ENCODE results near the gene RABEP2. TPM values are rescaled to one million over a fixed set of nuclear protein-coding genes. Genes with fewer than 3 reads are reported as not detected.

RABEP2 gene
- total and polyA plus RNA-seq, 9 of the 15 experiments (the other 6 are each of a cell fraction or from before 2014, with no cell fraction given) = 0.15 to 13.4 (median 3.5) TPM

DNA sequence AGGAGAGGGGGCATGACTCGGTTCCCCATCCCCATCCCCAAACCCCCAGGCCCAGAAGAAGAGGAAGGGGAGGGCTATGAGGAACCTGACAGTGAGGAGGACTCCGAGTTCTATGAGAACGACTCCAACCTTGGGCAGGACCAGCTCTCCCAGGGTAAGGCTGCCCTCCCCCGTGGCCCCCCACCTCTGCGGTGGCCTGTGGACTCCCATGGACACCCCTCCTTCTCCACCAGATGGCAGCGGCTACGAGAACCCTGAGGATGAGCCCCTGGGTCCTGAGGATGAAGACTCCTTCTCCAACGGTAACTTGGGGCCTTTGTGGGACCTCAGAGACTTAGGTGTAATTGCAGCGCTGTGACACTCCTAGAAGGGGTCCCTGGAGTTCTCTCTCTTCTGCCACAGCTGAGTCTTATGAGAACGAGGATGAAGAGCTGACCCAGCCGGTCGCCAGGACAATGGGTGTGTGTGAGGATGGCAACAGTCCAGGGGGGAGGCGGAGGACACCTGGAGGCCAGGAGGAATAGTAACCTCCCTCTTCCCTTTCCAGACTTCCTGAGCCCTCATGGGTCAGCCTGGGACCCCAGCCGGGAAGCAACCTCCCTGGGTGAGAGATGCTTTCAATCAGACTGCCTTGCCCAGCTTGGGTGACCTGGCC, 12.3 kb upstream of the RABEP2 start:
- Histone ChIP-seq H3K4me1 (replicated peaks in 1 of 2; ENCODE audit: control insufficient read depth in 2 of 2, insufficient read depth in 2 of 2, low read length in 2 of 2) (peaks cover 8 to 44% of the 10 kb centered on the region in 2 experiments; a peak in 4 of 5 replicates), H3K79me2 (ENCODE audit: control insufficient read depth, insufficient read depth, low read length) (peaks cover 9% of the 10 kb centered on the region), H3K9ac (ENCODE audit: insufficient read depth in 1 of 2, low read depth in 2 of 2, low read length in 2 of 2) (peak overlapping the region in 1 of 2 experiments; percentile 72; a peak in 3 of 4 replicates), H3K9me1 (ENCODE audit: control insufficient read depth, insufficient read depth, low read length) (no peaks in the 10 kb centered on the region), H3K36me3 (ENCODE audit: control insufficient read depth, insufficient read depth, low read length) (no peaks in the 10 kb centered on the region), H3K27ac (ENCODE audit: extremely low read depth, low read depth, low read length) (no peak overlapping the region), H3K9me3 (replicated peaks; ENCODE audit: control insufficient read depth, insufficient read depth, low read depth, low read length) (no peaks in the 10 kb centered on the region), H3K27me3 (ENCODE audit: control insufficient read depth in 2 of 2, insufficient read depth in 2 of 2, low read length in 2 of 2) (no peaks in the 10 kb centered on the region), H3K4me2 (ENCODE audit: insufficient read depth, low read length) (no peak overlapping the region), H3K4me3 (no peak overlapping the region), H2AFZ (ENCODE audit: low read depth, low read length) (peak overlapping the region; percentile 89), H4K20me1 (replicated peaks; ENCODE audit: control insufficient read depth, insufficient read depth, low read length) (no peaks in the 10 kb centered on the region)
- ChIA-PET CTCF (ENCODE audit: low intra/inter-chr PET ratio) (interaction anchor here (1.4 kb wide), 1 partner anchor 8 kb away, joined by 4 read pairs; no protein-coding TSS in a partner anchor), POLR2A (interaction anchor here (1.2 kb wide), 1 partner anchor 97 kb away, joined by 4 read pairs; no protein-coding TSS in a partner anchor)
- WGBS (ENCODE audit: insufficient coverage, low coverage, missing lambda C conversion rate) = 62% methylated on average over 12 of the region's 14 CpGs
- no TSS peak for BruUV-seq (replicated peaks)
- FAIRE-seq = no peak
- DNase-seq (ENCODE audit: extremely low read depth in 1 of 4, low spot score in 3 of 4) = no peak
- in situ Hi-C loops (cut with MboI) (loop anchor here (25.0 kb wide), 1 partner anchor 500 kb away; no protein-coding TSS in a partner anchor), intact Hi-C loops (cut with micrococcal nuclease) (loop anchor here (5.0 kb wide), 1 partner anchor 55 kb away; no protein-coding TSS in a partner anchor)
- TF ChIP-seq ATF1 (CRISPR knock-in tag; IDR thresholded peaks at IDR 0.05) (no peak), ATF1 (tag; IDR thresholded peaks at IDR 0.05) (no peak), DMBX1 (CRISPR knock-in tag; IDR thresholded peaks at IDR 0.05; ENCODE audit: borderline replicate concordance) (no peak), FOXP1 (CRISPR knock-in tag; IDR thresholded peaks at IDR 0.05) (no peak)
- TF ChIP-seq, protein P1, sequence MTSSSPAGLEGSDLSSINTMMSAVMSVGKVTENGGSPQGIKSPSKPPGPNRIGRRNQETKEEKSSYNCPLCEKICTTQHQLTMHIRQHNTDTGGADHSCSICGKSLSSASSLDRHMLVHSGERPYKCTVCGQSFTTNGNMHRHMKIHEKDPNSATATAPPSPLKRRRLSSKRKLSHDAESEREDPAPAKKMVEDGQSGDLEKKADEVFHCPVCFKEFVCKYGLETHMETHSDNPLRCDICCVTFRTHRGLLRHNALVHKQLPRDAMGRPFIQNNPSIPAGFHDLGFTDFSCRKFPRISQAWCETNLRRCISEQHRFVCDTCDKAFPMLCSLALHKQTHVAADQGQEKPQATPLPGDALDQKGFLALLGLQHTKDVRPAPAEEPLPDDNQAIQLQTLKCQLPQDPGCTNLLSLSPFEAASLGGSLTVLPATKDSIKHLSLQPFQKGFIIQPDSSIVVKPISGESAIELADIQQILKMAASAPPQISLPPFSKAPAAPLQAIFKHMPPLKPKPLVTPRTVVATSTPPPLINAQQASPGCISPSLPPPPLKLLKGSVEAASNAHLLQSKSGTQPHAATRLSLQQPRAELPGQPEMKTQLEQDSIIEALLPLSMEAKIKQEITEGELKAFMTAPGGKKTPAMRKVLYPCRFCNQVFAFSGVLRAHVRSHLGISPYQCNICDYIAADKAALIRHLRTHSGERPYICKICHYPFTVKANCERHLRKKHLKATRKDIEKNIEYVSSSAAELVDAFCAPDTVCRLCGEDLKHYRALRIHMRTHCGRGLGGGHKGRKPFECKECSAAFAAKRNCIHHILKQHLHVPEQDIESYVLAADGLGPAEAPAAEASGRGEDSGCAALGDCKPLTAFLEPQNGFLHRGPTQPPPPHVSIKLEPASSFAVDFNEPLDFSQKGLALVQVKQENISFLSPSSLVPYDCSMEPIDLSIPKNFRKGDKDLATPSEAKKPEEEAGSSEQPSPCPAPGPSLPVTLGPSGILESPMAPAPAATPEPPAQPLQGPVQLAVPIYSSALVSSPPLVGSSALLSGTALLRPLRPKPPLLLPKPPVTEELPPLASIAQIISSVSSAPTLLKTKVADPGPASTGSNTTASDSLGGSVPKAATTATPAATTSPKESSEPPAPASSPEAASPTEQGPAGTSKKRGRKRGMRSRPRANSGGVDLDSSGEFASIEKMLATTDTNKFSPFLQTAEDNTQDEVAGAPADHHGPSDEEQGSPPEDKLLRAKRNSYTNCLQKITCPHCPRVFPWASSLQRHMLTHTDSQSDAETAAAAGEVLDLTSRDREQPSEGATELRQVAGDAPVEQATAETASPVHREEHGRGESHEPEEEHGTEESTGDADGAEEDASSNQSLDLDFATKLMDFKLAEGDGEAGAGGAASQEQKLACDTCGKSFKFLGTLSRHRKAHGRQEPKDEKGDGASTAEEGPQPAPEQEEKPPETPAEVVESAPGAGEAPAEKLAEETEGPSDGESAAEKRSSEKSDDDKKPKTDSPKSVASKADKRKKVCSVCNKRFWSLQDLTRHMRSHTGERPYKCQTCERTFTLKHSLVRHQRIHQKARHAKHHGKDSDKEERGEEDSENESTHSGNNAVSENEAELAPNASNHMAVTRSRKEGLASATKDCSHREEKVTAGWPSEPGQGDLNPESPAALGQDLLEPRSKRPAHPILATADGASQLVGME (CRISPR knock-in tag; IDR thresholded peaks at IDR 0.05) = 0 out of 2 replicates have a peak, but pooled peaks have one; percentile 10
- TF ChIP-seq, protein P2, sequence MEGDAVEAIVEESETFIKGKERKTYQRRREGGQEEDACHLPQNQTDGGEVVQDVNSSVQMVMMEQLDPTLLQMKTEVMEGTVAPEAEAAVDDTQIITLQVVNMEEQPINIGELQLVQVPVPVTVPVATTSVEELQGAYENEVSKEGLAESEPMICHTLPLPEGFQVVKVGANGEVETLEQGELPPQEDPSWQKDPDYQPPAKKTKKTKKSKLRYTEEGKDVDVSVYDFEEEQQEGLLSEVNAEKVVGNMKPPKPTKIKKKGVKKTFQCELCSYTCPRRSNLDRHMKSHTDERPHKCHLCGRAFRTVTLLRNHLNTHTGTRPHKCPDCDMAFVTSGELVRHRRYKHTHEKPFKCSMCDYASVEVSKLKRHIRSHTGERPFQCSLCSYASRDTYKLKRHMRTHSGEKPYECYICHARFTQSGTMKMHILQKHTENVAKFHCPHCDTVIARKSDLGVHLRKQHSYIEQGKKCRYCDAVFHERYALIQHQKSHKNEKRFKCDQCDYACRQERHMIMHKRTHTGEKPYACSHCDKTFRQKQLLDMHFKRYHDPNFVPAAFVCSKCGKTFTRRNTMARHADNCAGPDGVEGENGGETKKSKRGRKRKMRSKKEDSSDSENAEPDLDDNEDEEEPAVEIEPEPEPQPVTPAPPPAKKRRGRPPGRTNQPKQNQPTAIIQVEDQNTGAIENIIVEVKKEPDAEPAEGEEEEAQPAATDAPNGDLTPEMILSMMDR (IDR thresholded peaks at IDR 0.05 in 2 of 3, conservative IDR thresholded peaks at IDR 0.05 in 1 of 3; ENCODE audit: insufficient read depth in 2 of 3, low read depth in 1 of 3, low read length in 3 of 3) = peak in 2 of 3 experiments; percentile 5 to 17; a peak in 1 of 6 replicates
- 0 out of 3 replicates have a peak, but pooled peaks have one; percentile 5 for ATAC-seq
